Upper lobe of left lung (tissue), 6 donors: ENCODE measurements around the gene BSX. TPM values are rescaled to one million over a fixed set of nuclear protein-coding genes. Genes with fewer than 3 reads are reported as not detected.
A peak's percentile ranks its signal among the peaks of the same experiment; 100 is the strongest.

Experiments used
- ATAC-seq, 2 donors: fragments of 200-7000 bp; cut with Tn5 transposase; one replicate each; pipeline ENCODE4 v1.9.1; 2022; ENCODE audit warnings: mild to moderate bottlenecking in 2 of 2, moderate library complexity in 2 of 2; ENCODE audit not compliant: low FRiP score in 2 of 2
- DNase-seq, 2 donors: peaks; one replicate each; pipeline ENCODE4 v3.0.0-alpha.2; 2019 to 2020
- H3K27ac ChIP-seq, 4 donors: fragments of 200-600 bp; sonication (generic); one replicate each; pipeline ENCODE4 v1.5.1; 2016 to 2019
- H3K27me3 ChIP-seq, 4 donors: fragments of 200-600 bp; sonication (generic); one replicate each; pipeline ENCODE4 v1.5.1; 2017 to 2019
- H3K36me3 ChIP-seq, 4 donors: fragments of 200-600 bp; sonication (generic); one replicate each; pipeline ENCODE4 v1.5.1; 2016 to 2019
- H3K4me1 ChIP-seq, 4 donors: fragments of 200-600 bp; sonication (generic); one replicate each; pipeline ENCODE4 v1.5.1; 2018 to 2019
- H3K4me3 ChIP-seq, 4 donors: fragments of 200-600 bp; sonication (generic); one replicate each; pipeline ENCODE4 v1.5.1; 2017 to 2019; ENCODE audit warnings: mild to moderate bottlenecking in 2 of 4, moderate library complexity in 1 of 4
- H3K9me3 ChIP-seq, 4 donors: fragments of 200-600 bp; sonication (generic); one replicate each; pipeline ENCODE4 v1.5.1; 2018 to 2019
- CTCF ChIP-seq, 6 experiments: fragments of 450-650 bp in 4 of 6; fragments of 200-600 bp in 2 of 6; sonication (generic) in 2 of 6; IDR thresholded peaks; one replicate each; pipeline ENCODE4 v1.5.1; 2016 to 2019; ENCODE audit warnings: antibody characterized with exemption in 6 of 6
- EP300 ChIP-seq, 4 donors: sonication (generic); formaldehyde crosslinking; IDR thresholded peaks; one replicate each; pipeline ENCODE4 v1.5.1; 2017; ENCODE audit warnings: antibody characterized with exemption in 4 of 4, control low read depth in 2 of 4
- POLR2A ChIP-seq, 4 donors: fragments of 450-650 bp; IDR thresholded peaks; one replicate each; pipeline ENCODE4 v1.5.1; 2016 to 2017; ENCODE audit warnings: antibody characterized with exemption in 4 of 4, mild to moderate bottlenecking in 2 of 4
- POLR2AphosphoS5 ChIP-seq, 2 donors: sonication (generic); formaldehyde crosslinking; IDR thresholded peaks; one replicate each; pipeline ENCODE4 v1.5.1; 2017; ENCODE audit warnings: antibody characterized with exemption in 2 of 2
- WGBS, 2 donors: methylation state at CpG; one replicate each; pipeline ENCODE4 v1.1.5; 2017 to 2018; 5-methylcytosine and 5-hydroxymethylcytosine counted together
- total RNA-seq, 6 donors: library from RNA; depleted of rRNA in 4 of 6; stranded (reverse); fragments of >200 nt in 4 of 6; gene quantifications; one replicate each; pipeline versions ENCODE4 v1.1.0 to v1.2.1, GENCODE V29; 2016 to 2021
- donor health status: DM: no; HTN: no; CAD: no; lungs with moderate emphysema.
- donor health status: DM: no; HTN: yes; CAD: no; lungs with severe emphysema.

The BSX gene
- total RNA-seq, 6 donors from 2014 or later: not detected

GRCh38 chr11:122984186-122985011 lies 2.8 kb upstream of the BSX start:
- Histone ChIP-seq H3K4me1 (peaks cover 12 to 28% (median 16%) of the 10 kb centered on the region in 4 donors), H3K27ac (no peak overlapping the region), H3K27me3 (peaks cover 0 to 56% (median 21%) of the 10 kb centered on the region in 4 donors), H3K9me3 (no peaks in the 10 kb centered on the region), H3K4me3 (peak overlapping the region; percentile 34 to 70 (median 56)), H3K36me3 (no peaks in the 10 kb centered on the region)
- WGBS, 2 donors: 1% methylated on average over 19 to 45 of the region's 59 CpGs
- ATAC-seq (peak in 1 of 2 donors; percentile 56), DNase-seq (peak in 1 of 2 donors; percentile 83)
- TF ChIP-seq POLR2A (IDR thresholded peaks at IDR 0.05): no peak
- no peak for TF ChIP-seq POLR2AphosphoS5 (IDR thresholded peaks at IDR 0.05)
- TF ChIP-seq CTCF (IDR thresholded peaks at IDR 0.05): no peak
- no peak for TF ChIP-seq EP300 (IDR thresholded peaks at IDR 0.05)

GRCh38 chr11:122983438-122984185 lies 2.0 kb upstream of the BSX start:
- Histone ChIP-seq H3K27ac (no peak overlapping the region), H3K9me3 (no peaks in the 10 kb centered on the region), H3K4me1 (peaks cover 12 to 28% (median 16%) of the 10 kb centered on the region in 4 donors), H3K4me3 (peak overlapping the region; percentile 34 to 70 (median 56)), H3K36me3 (no peaks in the 10 kb centered on the region), H3K27me3 (peaks cover 0 to 62% (median 25%) of the 10 kb centered on the region in 4 donors)
- DNase-seq (no peak), ATAC-seq (peak in 1 of 2 donors; percentile 26)
- TF ChIP-seq POLR2A (IDR thresholded peaks at IDR 0.05): no peak
- TF ChIP-seq EP300 (IDR thresholded peaks at IDR 0.05): no peak
- no peak for TF ChIP-seq CTCF (IDR thresholded peaks at IDR 0.05)
- WGBS, 2 donors: 11 to 12% methylated on average over 23 to 24 of the region's 26 CpGs

- 5 to 6% methylated on average over 24 to 27 of the region's 27 CpGs for WGBS, 2 donors
- H3K36me3 ChIP-seq: no peaks in the 10 kb centered on the region
- no peaks in the 10 kb centered on the region for H3K9me3 ChIP-seq
- DNase-seq (no peak), ATAC-seq (no peak)
- H3K4me1 ChIP-seq: peaks cover 22 to 40% (median 24%) of the 10 kb centered on the region in 4 donors
- no peak overlapping the region for H3K27ac ChIP-seq
- peaks cover 0 to 82% (median 35%) of the 10 kb centered on the region in 4 donors for H3K27me3 ChIP-seq
- TF ChIP-seq CTCF (IDR thresholded peaks at IDR 0.05) (no peak), POLR2A (IDR thresholded peaks at IDR 0.05) (no peak), POLR2AphosphoS5 (IDR thresholded peaks at IDR 0.05) (no peak), EP300 (IDR thresholded peaks at IDR 0.05) (no peak)
- no peak overlapping the region for H3K4me3 ChIP-seq
Measured at GRCh38 chr11:122979815-122980595, 1.6 kb downstream of the BSX start.

GRCh38 chr11:122979103-122979814 lies 2.4 kb downstream of the BSX start:
- peak in 1 of 2 donors; percentile 73 for DNase-seq
- Histone ChIP-seq H3K36me3 (no peaks in the 10 kb centered on the region), H3K27ac (no peak overlapping the region), H3K27me3 (peaks cover 0 to 78% (median 30%) of the 10 kb centered on the region in 4 donors), H3K9me3 (no peaks in the 10 kb centered on the region), H3K4me3 (no peak overlapping the region), H3K4me1 (peaks cover 15 to 33% (median 17%) of the 10 kb centered on the region in 4 donors)
- TF ChIP-seq EP300 (IDR thresholded peaks at IDR 0.05): no peak
- TF ChIP-seq POLR2AphosphoS5 (IDR thresholded peaks at IDR 0.05): no peak
- TF ChIP-seq POLR2A (IDR thresholded peaks at IDR 0.05): no peak
- TF ChIP-seq CTCF (IDR thresholded peaks at IDR 0.05): no peak
- no peak for ATAC-seq
- WGBS, 2 donors: 6 to 8% methylated on average over 12 to 44 of the region's 44 CpGs
